ENCODE data around the gene FGFR2. TPM values are rescaled to one million over a fixed set of nuclear protein-coding genes. Genes with fewer than 3 reads are reported as not detected.

Gene FGFR2
- total RNA-seq, 1 donor, result 13.8 TPM

GRCh38 chr10:121435099-121435875 is 163.0 kb downstream of the FGFR2 start:
- H3K9me3 ChIP-seq (ENCODE audit: low read depth, low read length), result no peaks in the 10 kb centered on the region
- no peak overlapping the region for H3K4me3 ChIP-seq (ENCODE audit: insufficient read depth, low read length)
- no peak for DNase-seq (ENCODE audit: insufficient read length, low spot score, missing footprints)
- no peaks in the 10 kb centered on the region for H3K4me1 ChIP-seq (ENCODE audit: insufficient read depth, low read length)
- no peak overlapping the region for H3K4me2 ChIP-seq (ENCODE audit: insufficient read depth, low read length)
- H3K27me3 ChIP-seq (ENCODE audit: insufficient read depth, low read length), result no peaks in the 10 kb centered on the region
- H2AFZ ChIP-seq (ENCODE audit: low read length), result no peak overlapping the region
- no peak overlapping the region for H3K27ac ChIP-seq (ENCODE audit: low read depth, low read length)
- no peaks in the 10 kb centered on the region for H4K20me1 ChIP-seq (ENCODE audit: insufficient read depth, low read length)
- no peaks in the 10 kb centered on the region for H3K36me3 ChIP-seq (ENCODE audit: insufficient read depth, low read length)
- TF ChIP-seq CTCF (IDR thresholded peaks at IDR 0.05; ENCODE audit: extremely low read depth, low read depth, low read length), result no peak
- no peaks in the 10 kb centered on the region for H3K79me2 ChIP-seq (ENCODE audit: insufficient read depth, low read length)

- Histone ChIP-seq H3K4me1 (ENCODE audit: insufficient read depth, low read length) (no peaks in the 10 kb centered on the region), H3K27ac (ENCODE audit: low read depth, low read length) (no peak overlapping the region), H2AFZ (ENCODE audit: low read length) (no peak overlapping the region), H3K4me3 (ENCODE audit: insufficient read depth, low read length) (no peak overlapping the region), H3K36me3 (ENCODE audit: insufficient read depth, low read length) (no peaks in the 10 kb centered on the region), H3K27me3 (ENCODE audit: insufficient read depth, low read length) (no peaks in the 10 kb centered on the region), H4K20me1 (ENCODE audit: insufficient read depth, low read length) (no peaks in the 10 kb centered on the region), H3K9me3 (ENCODE audit: low read depth, low read length) (no peaks in the 10 kb centered on the region), H3K79me2 (ENCODE audit: insufficient read depth, low read length) (no peaks in the 10 kb centered on the region), H3K4me2 (ENCODE audit: insufficient read depth, low read length) (no peak overlapping the region)
- no peak for DNase-seq (ENCODE audit: insufficient read length, low spot score, missing footprints)
- no peak for TF ChIP-seq CTCF (IDR thresholded peaks at IDR 0.05; ENCODE audit: extremely low read depth, low read depth, low read length)
These were observed 164.3 kb downstream of the FGFR2 start for GRCh38 chr10:121433965-121434364.

GRCh38 chr10:121428867-121429266 is 169.4 kb downstream of the FGFR2 start:
- H3K79me2 ChIP-seq (ENCODE audit: insufficient read depth, low read length), result no peaks in the 10 kb centered on the region
- H3K4me2 ChIP-seq (ENCODE audit: insufficient read depth, low read length), result no peak overlapping the region
- no peak overlapping the region for H3K27ac ChIP-seq (ENCODE audit: low read depth, low read length)
- no peaks in the 10 kb centered on the region for H3K4me1 ChIP-seq (ENCODE audit: insufficient read depth, low read length)
- H4K20me1 ChIP-seq (ENCODE audit: insufficient read depth, low read length), result no peaks in the 10 kb centered on the region
- H2AFZ ChIP-seq (ENCODE audit: low read length), result no peak overlapping the region
- TF ChIP-seq CTCF (IDR thresholded peaks at IDR 0.05; ENCODE audit: extremely low read depth, low read depth, low read length), result no peak
- H3K36me3 ChIP-seq (ENCODE audit: insufficient read depth, low read length), result no peaks in the 10 kb centered on the region
- no peak for DNase-seq (ENCODE audit: insufficient read length, low spot score, missing footprints)
- no peak overlapping the region for H3K4me3 ChIP-seq (ENCODE audit: insufficient read depth, low read length)
- H3K27me3 ChIP-seq (ENCODE audit: insufficient read depth, low read length), result no peaks in the 10 kb centered on the region
- H3K9me3 ChIP-seq (ENCODE audit: low read depth, low read length), result no peaks in the 10 kb centered on the region
